GM18502 (cell line): ENCODE results near the gene CYP19A1.
"Not testable (repeated sequence)": the region's sequence is repeated elsewhere in the genome, so short reads cannot be mapped to it uniquely, and the experiment has no call there.

Source experiments
- ATAC-seq: cut with Tn5 transposase; IDR thresholded peaks from one replicate; pipeline ENCODE4 v1.9.1; 2021; ENCODE audit warnings: mild to moderate bottlenecking; ENCODE audit not compliant: unreplicated experiment, poor library complexity

The CYP19A1 gene

GRCh38 chr15:51190424-51191068 is 147.8 kb downstream of the CYP19A1 start:
- ATAC-seq: no peak

GRCh38 chr15:51189669-51190385 is 148.6 kb downstream of the CYP19A1 start:
- ATAC-seq: no peak

GRCh38 chr15:51188791-51189190 is 149.6 kb downstream of the CYP19A1 start:
- not testable (repeated sequence) for ATAC-seq

DNA sequence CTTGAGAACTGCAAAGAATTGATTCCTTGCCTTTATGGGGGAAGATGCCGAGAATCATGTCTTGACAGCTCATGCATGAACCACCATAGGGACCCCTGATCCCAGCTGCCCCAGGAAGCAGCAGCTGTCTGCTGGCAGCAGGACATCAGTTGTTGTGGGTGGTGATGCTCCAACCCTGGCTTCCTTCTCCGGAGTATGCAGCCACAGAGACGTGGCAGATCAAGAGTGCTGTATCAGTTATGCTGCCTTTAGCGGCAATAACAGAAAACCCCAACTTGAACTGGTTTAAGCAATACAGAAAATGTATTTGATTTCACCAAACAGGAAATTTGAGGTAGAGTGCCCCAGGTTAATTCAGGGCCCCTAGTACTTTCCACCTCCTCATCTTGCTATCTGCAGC is 151.5 kb downstream of the CYP19A1 start:
- ATAC-seq: no peak

GRCh38 chr15:51186181-51186705 is 152.2 kb downstream of the CYP19A1 start:
- ATAC-seq: no peak

DNA sequence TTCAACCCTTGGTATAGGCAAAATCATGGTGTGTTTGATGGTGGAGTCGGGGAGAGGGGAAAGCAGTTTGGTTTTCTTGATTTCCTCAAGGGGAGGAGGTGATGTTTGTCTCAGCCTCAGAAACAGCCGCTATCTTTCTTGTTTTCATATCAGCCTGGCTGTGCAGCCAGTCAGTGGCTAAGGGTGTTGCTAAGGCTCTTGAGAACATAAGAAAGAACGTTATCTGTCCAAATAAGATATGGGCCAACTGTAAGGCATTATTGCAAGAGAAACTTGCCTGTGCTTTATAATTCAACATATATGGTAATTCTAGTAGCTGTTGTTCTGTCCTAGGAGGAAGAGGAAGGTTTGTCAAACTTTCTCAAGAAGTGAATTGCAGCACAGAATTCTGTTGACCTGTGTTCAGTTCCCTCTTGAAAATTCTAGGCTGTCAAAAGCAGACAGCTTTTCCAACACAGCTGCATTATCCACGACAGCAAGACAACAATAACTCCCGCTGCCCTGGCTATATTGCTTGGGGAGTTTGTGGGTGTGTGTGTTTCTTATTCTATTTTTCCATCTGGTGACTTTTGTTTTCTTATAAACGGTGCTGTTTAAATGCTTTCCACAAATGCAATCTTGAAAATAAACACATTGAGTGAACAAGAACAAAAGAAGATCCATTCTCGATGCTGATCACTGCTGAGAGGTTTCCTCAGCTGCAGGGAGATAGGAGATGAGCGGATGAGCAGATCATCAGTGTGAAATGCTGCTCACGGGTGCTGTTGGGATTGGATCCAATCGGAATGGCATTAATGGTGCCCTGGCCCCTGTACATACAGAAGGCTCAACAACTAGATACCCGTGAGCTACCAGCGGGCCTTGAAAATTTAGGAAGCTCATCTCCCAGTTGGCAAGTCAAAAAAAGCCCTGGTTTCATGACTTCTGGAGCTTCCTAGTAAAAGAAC is 152.9 kb downstream of the CYP19A1 start:
- ATAC-seq: no peak

DNA sequence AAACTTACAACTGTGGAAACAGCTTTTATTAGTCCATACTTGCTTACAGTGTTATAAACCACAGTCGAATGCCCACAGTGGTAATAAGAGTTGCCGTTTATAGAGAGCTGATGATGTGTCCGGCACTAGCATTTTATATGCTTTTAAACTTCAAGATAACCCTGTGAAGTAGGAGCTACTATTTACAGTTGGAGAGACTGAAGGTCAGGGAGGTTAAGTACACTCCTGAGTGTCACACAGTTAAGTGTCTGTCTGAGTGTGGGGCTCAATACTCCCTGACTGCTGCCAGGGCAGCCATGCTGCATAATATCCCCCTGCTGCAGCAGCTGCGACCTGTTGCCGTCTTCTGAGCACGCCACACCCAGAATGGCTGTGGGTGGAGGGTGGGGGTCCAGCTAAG is 153.8 kb downstream of the CYP19A1 start:
- ATAC-seq: no peak

DNA sequence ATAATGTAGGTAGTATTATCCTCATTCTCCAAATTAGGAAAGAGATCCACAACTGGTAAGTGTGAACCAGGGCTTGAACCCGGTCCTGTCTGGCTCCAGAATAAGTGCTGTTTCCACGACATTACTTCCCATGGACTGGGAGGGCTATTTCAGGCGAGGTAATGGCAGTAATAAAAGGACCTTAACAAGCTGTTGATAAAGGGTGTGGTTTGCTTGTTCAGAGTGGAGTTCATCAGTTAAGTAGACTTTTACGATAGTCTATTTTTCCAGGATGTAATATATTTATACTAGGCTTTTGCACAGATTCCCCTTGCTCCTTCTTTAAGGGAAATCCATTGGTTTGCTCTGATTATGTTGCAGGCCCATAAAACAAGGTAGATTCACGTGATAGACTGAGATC is 155.3 kb downstream of the CYP19A1 start:
- no peak for ATAC-seq

- no peak for ATAC-seq
Measured at GRCh38 chr15:51181905-51182304, 156.5 kb downstream of the CYP19A1 start.

DNA sequence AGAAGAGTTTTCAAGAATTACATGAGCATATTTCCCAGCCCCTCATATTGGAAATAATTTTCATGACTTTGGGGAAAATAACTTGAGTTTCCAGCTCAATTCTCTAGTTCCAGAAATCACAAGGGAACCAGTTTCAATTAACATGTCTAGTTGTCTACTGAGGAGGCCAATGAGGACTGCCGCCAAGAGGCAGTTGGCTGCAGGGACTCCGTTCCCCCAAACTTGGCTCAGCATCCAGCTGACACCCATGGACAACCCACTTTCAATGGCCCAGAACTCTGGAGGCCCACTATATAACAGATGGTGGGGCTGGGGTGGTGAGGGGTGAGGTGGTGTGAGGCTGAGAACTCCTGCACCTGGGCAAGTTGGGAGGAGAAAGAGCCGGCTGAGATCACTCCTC is 157.2 kb downstream of the CYP19A1 start:
- no peak for ATAC-seq

GRCh38 chr15:51180534-51180933 is 157.9 kb downstream of the CYP19A1 start:
- no peak for ATAC-seq

DNA sequence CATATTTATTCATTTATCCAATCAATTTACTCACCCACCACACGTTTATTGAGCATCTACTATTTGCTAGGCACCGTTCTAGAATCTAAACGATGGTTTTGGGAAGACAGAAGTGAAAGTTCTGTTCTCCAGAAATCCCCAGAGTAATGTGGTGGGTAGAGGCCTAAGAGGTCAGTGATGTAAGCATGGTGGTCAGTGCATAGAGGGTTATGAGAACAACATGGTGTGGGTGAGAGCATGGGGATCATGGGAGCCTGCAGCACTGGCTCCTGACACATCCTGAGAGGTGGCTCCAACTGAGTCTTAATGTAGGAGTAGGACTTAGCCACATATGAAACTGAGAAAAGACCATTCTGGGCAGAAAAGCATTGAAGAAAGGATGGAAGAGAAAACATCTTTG is 158.4 kb downstream of the CYP19A1 start:
- ATAC-seq: no peak

DNA sequence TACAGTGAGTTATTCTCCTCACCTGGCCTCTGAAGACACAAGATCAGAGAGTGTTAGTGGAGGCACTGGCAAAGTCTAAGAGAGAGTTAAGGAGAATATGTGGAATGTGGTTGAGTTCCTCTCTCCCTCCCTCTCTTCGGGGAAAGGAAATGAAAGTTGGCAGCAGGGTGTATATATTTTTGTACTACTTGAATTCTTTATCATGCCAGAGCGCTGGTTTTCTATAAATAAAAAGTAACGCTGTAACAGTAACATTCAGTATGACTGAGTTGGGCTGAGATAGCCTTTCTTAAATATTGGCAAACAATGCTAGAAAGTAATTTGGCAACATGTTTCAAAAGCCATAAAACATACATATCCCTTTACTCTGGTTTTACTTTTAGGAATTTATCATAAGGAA is 166.2 kb downstream of the CYP19A1 start:
- no peak for ATAC-seq

DNA sequence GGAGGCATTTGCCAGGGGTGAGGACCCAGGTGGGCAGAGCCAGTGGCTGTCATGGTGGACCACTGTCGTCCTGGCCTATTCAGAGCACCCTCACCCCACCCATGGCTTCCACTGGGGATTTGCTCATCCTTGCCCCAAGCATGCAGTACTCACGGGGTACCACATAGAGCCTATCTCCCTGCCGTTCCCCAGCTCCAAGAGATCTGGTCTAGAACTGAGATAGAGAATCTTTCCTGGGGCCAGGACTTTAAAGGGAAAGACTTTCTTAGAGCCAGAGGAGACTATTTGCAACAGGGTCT is 166.8 kb downstream of the CYP19A1 start:
- ATAC-seq: no peak

GRCh38 chr15:51170882-51171633 is 167.3 kb downstream of the CYP19A1 start:
- no peak for ATAC-seq

DNA sequence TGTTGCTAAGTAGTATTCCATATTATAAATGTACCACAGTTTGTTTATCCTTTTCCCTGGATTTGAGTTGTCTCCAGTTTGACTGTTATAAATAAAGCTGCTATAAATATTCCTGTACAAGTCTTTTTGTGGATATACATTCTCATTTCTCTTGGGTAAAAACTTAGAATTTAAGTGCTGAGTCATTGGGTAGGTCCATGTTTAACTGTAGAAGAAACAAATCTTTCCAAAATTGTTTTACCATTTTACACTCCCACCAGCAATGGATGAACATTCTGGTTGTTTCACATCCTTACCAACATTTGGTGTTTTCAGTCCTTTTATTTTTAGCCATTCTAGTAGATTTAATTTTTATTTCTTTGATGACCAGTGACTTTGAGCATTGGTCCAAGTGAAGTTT is 169.7 kb downstream of the CYP19A1 start:
- ATAC-seq: no peak

DNA sequence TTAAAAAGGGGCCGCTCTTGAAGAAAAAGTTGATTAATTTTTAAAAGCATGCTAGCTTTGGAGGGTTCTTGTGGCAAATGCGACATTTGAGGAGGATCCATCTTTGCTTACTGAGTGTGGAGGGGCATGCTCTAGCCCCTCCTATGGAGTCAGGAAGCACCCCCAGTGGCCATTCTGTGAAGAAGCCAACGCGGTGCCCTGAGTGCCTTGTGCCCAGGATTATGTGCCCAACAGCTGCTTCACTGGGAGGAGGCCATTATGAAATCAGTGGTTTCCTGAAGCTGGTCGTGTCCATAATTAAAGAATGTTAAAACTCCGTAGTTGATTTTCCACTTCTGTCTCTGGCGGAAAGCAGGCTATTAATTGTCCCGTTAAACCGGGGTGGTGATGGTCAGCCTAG is 174.6 kb downstream of the CYP19A1 start:
- ATAC-seq: no peak

GRCh38 chr15:51162865-51163762 is 175.3 kb downstream of the CYP19A1 start:
- peak; percentile 79 for ATAC-seq

DNA sequence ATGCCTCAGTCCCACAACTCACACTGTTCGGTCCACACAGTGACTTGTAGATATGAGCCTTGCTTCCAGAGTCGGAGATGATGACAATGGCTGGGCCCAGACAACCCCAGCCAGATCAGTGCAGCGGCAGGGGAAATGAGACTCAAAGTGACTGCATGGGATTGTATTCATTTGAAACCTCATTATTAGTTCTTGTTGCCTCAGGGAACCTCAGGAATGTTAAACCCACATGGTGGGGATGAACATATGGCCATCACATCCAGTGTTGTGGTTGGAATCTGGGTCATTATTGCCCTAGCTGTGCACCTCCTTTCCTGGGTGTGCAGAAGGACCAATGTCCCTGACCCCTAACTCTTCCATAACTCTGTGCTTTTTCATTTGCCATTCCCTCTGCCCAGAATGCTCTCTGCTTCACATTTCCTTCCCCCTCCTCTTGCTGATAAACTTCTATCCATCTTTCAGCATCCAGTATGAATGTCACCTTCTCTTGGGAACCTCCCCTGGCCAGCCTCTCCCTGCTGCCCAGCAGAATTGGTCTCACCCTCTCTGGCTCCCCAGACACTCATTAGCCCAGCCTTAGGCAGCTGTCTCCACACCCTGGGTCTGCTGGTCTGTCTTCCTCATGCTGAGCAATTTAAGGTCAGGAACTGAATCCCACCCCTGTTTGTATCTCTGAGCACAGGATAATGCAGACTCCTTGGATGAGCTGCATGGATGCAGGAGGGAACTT is 176.7 kb downstream of the CYP19A1 start:
- ATAC-seq: no peak
